Measurements from ENCODE around the gene SHB.

SHB gene

GRCh38 chr9:37946971-37947370 is 122.1 kb downstream of the SHB start:
- no peak for DNase-seq

- no peak for DNase-seq
Observed at GRCh38 chr9:37946041-37946440, 123.0 kb downstream of the SHB start.

GRCh38 chr9:37944671-37945481 is 124.2 kb downstream of the SHB start:
- DNase-seq, result no peak

- DNase-seq, result no peak
Observed at GRCh38 chr9:37944266-37944650, 124.8 kb downstream of the SHB start.

GRCh38 chr9:37943345-37944265 is 125.4 kb downstream of the SHB start:
- DNase-seq, result no peak

GRCh38 chr9:37942621-37943344 is 126.2 kb downstream of the SHB start:
- DNase-seq, result no peak

- no peak for DNase-seq
Observed at GRCh38 chr9:37941253-37941652, 127.8 kb downstream of the SHB start.

- no peak for DNase-seq
Observed at GRCh38 chr9:37939575-37940095, 129.4 kb downstream of the SHB start.

GRCh38 chr9:37938121-37938891 is 130.7 kb downstream of the SHB start:
- DNase-seq, result peak; percentile 75

- DNase-seq, result no peak
Observed at GRCh38 chr9:37937366-37937765, 131.7 kb downstream of the SHB start.

- DNase-seq, result peak; percentile 2
Observed at GRCh38 chr9:37936965-37937364, 132.1 kb downstream of the SHB start.

GRCh38 chr9:37936376-37936775 is 132.7 kb downstream of the SHB start:
- no peak for DNase-seq

- DNase-seq, result no peak
Observed at GRCh38 chr9:37935096-37935495, 133.9 kb downstream of the SHB start.

GRCh38 chr9:37931592-37931991 is 137.4 kb downstream of the SHB start:
- DNase-seq, result no peak

GRCh38 chr9:37929441-37929895 is 139.6 kb downstream of the SHB start:
- DNase-seq, result no peak

GRCh38 chr9:37928552-37929430 is 140.2 kb downstream of the SHB start:
- DNase-seq, result no peak

- no peak for DNase-seq
Observed at GRCh38 chr9:37927601-37928551, 141.2 kb downstream of the SHB start.

- DNase-seq, result no peak
Observed at GRCh38 chr9:37927132-37927531, 141.9 kb downstream of the SHB start.

GRCh38 chr9:37926737-37927118 is 142.3 kb downstream of the SHB start:
- no peak for DNase-seq
